Body of pancreas (tissue), 4 donors: Measurements from ENCODE around the gene BRCA1.

Experiments
- CTCF ChIP-seq, 7 experiments: fragments of 450-650 bp in 4 of 7; fragments of 200-600 bp in 3 of 7; sonication (generic) in 3 of 7; IDR thresholded peaks; one replicate each; pipeline ENCODE4 v1.5.1; 2016 to 2019; ENCODE audit warnings: antibody characterized with exemption in 7 of 7
- POLR2A ChIP-seq, 3 donors: fragments of 450-650 bp; IDR thresholded peaks; one replicate each; pipeline ENCODE4 v1.6.1; 2016; ENCODE audit warnings: antibody characterized with exemption in 3 of 3, mild to moderate bottlenecking in 2 of 3

DNA sequence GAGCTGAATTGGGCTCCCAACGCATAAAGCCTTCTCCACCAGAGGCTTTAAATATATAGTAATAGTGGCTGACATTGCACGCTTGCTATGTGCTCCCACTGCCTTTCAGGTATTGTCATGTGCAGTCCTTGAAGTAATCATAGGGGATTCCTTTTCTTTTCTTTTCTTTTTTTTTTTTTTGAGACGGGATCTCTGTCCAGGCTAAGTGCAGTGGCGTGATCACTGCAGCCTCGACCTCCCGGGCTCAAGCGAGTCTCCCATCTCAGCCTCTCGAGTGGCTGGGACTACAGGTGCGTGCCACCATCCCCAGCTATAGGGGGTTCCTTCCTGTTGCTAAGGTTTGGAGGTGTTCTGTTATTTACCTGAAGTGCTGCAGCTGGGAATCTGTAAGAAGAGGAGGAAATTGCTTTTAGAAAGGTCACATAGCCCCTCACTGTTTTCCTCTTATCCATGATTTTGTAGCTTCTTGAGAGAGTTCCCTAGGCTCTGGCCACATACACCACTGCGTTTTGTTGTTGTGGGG lies 126.1 kb downstream of the BRCA1 start:
- no peak for TF ChIP-seq POLR2A (IDR thresholded peaks at IDR 0.05)
- TF ChIP-seq CTCF (IDR thresholded peaks at IDR 0.05): no peak
